AG10803 (cell line): ENCODE measurements around the gene COMT.

Source experiments
- DNase-seq: peaks from one replicate; pipeline ENCODE4 v3.0.0; 2010; ENCODE audit warnings: low read depth
- H3K4me3 ChIP-seq: 2 replicates; pipeline ENCODE4 v1.5.1; 2011; ENCODE audit warnings: mild to moderate bottlenecking, low read length, control low read depth
- CTCF ChIP-seq: conservative IDR thresholded peaks from 2 replicates; pipeline ENCODE4 v1.5.1; 2011; ENCODE audit warnings: mild to moderate bottlenecking, low read length, control low read depth, inconsistent platforms

COMT gene

GRCh38 chr22:19984851-19985811, 43.6 kb downstream of the COMT start:
- no peak for DNase-seq
- TF ChIP-seq CTCF, result no peak
- no peak overlapping the region for H3K4me3 ChIP-seq

DNA sequence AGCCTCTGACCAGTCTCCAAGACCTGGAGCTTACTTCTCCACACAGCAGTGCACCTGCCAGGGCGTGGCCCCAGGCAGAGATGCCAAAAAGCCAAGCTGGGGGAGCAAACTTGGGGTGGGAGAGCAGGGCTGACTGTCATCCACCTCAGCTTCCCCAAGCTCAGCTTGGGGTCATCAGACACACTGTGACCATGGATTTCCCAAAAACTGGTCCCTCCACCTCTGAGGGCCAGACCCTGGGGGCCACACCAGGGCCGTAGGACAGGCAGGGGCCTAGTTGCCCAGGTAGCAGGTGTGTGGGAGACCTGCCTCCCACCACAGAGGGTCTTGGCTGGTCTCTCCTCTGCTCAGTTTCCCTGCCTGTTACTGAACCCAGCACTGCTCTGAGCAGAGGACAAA, 44.4 kb downstream of the COMT start:
- TF ChIP-seq CTCF, result no peak
- peak overlapping the region; percentile 66 for H3K4me3 ChIP-seq
- no peak for DNase-seq

DNA sequence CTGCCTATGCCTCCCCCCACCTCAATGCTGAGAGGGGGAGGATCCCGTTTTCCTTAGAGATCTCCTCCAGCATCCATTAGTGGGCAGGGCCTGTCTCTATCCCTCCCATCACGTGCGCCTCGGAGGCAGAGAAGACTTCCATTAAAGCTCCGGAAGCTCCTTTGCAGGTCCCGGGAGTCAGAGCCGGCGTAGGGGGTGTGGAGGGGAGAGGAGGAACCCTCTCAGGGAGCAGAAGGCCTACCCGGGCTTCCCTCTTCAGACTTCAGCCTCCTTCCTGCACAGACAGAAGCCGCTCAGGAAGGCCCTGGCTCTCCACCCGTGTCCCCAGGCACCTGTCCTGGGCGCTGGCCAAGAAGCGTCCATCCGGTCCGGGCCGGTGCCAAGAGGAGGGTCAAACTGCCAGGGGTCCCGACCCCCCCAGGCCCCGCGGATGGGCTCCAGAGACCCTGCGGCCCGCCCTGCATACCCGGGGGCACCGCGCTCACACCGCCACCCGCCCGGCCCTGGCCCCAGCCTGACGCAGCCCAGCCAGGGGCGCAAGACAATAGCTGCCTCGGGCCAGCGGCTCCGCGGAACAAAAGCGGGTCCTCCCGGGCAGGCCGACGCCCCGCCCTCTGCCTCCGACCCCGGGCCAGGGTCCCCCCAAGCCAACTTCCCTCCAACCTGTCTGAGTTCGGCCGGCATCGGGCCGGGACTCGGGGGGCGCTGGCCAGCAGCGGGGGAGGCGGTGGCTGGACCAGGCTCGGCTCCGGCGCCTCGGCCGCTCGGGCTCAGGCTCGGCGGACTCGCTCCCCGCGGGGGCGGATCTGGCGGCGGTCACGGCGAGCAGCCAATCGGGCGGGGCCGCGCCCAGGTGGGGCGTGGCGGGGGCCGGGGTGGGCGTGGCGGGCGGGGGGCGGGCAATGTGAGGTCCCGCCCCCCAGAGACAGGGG, 45.1 kb downstream of the COMT start:
- DNase-seq, result peak; percentile 61
- no peak for TF ChIP-seq CTCF
- peak overlapping the region; percentile 66 for H3K4me3 ChIP-seq

- H3K4me3 ChIP-seq, result no peak overlapping the region
- no peak for TF ChIP-seq CTCF
- no peak for DNase-seq
Measured at GRCh38 chr22:19987394-19988306, 46.1 kb downstream of the COMT start.

GRCh38 chr22:19988331-19988808, 46.8 kb downstream of the COMT start:
- TF ChIP-seq CTCF, result no peak
- DNase-seq, result no peak
- no peak overlapping the region for H3K4me3 ChIP-seq

DNA sequence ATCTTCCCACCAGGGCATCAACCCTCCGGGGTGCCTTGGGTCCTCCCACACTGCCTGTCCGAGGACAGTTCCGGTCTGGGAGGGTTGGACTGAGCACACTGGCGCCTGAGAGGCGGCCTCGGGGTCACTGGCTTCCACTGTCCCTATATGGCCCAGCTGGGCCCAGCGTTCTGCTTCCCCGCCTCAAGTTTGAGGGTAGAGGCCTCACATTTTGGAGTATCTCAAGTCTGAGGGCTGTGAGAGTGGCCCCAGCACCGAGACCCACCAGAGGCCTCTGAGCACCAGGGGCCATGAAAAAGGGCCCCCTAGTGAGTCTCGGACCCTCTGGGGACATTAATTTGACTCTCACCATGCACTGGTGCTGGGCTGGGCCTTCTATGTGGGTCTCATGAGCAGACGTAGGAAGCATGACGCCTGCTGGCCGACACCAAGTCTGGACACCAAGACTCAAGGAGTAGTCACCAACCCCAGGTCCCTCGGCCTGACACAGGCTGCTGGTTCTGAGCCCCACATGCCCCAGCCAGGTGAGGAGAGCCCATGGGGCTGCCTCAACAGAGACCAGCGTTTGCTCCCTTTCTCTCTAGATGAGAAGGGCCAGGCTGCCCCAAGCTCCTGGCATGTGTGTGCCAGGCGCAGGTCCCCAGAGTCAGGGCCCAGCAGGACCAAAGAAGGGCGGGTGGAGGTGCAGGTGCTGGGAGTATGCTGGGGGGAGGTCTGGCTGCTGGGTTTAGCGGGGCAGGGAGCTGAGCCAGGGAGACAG, 47.6 kb downstream of the COMT start:
- no peak overlapping the region for H3K4me3 ChIP-seq
- DNase-seq, result no peak
- no peak for TF ChIP-seq CTCF
